CD4-positive, CD25-positive, alpha-beta regulatory T cell (primary cell): Measurements from ENCODE around the gene ETDC. TPM values are rescaled to one million over a fixed set of nuclear protein-coding genes. Genes with fewer than 3 reads are reported as not detected.
"Not testable (repeated sequence)": the region's sequence is repeated elsewhere in the genome, so short reads cannot be mapped to it uniquely, and the experiment has no call there.

Experiments used
- ATAC-seq, 2 donors: fragments of 150-1000 bp; cut with Tn5 transposase; one replicate each; pipeline ENCODE4 v1.10.0; 2021; ENCODE audit warnings: low read depth in 2 of 2, moderate number of reproducible peaks in 2 of 2, moderate library complexity in 1 of 2
- DNase-seq, 3 donors: peaks; one replicate each; pipeline versions ENCODE4 v3.0.0 to v3.0.0-alpha.2; 2012 to 2022; ENCODE audit warnings: mixed read lengths in 1 of 3
- H3K27ac ChIP-seq: one replicate; pipeline ENCODE4 v1.7.0; 2013; ENCODE audit warnings: mild to moderate bottlenecking, low read length; ENCODE audit not compliant: insufficient read depth, poor library complexity, severe bottlenecking
- H3K27me3 ChIP-seq: one replicate; pipeline ENCODE4 v1.7.0; 2013; ENCODE audit warnings: low read length; ENCODE audit not compliant: control insufficient read depth, insufficient read depth
- H3K36me3 ChIP-seq: one replicate; pipeline ENCODE4 v1.7.0; 2013; ENCODE audit warnings: mild to moderate bottlenecking, low read length, moderate library complexity; ENCODE audit not compliant: control insufficient read depth, insufficient read depth
- H3K4me1 ChIP-seq: 2 replicates; pipeline ENCODE4 v1.7.0; 2013; ENCODE audit warnings: mild to moderate bottlenecking, low read length; ENCODE audit not compliant: insufficient read depth, control insufficient read depth, poor library complexity, severe bottlenecking
- H3K4me3 ChIP-seq: one replicate; pipeline ENCODE4 v1.7.0; 2013; ENCODE audit warnings: low read depth, mild to moderate bottlenecking, low read length, moderate library complexity
- H3K9me3 ChIP-seq, 2 experiments: 1 replicate in 1 of 2; 2 replicates in 1 of 2; pipeline ENCODE4 v1.7.0; 2013; ENCODE audit warnings: low read length in 2 of 2, mild to moderate bottlenecking in 1 of 2, moderate library complexity in 1 of 2; ENCODE audit not compliant: control insufficient read depth in 2 of 2
- H3K27ac Mint-ChIP-seq, 3 donors: one replicate each; pipeline ENCODE4 v1.8.0; 2020 to 2022; ENCODE audit warnings: mild to moderate bottlenecking in 3 of 3, mixed read lengths in 3 of 3, moderate library complexity in 2 of 3
- H3K27me3 Mint-ChIP-seq: one replicate; pipeline ENCODE4 v1.8.0; 2022; ENCODE audit warnings: mild to moderate bottlenecking, mixed read lengths
- H3K36me3 Mint-ChIP-seq: one replicate; pipeline ENCODE4 v1.8.0; 2020; ENCODE audit warnings: mixed read lengths
- H3K4me1 Mint-ChIP-seq, 4 donors: one replicate each; pipeline ENCODE4 v1.8.0; 2020 to 2022; ENCODE audit warnings: mixed read lengths in 4 of 4, mild to moderate bottlenecking in 1 of 4
- H3K4me3 Mint-ChIP-seq, 4 donors: one replicate each; pipeline ENCODE4 v1.8.0; 2020 to 2022; ENCODE audit warnings: mild to moderate bottlenecking in 4 of 4, mixed read lengths in 4 of 4, moderate library complexity in 3 of 4
- H3K9me3 Mint-ChIP-seq, 7 donors: one replicate each; pipeline ENCODE4 v1.8.0; 2020 to 2022; ENCODE audit warnings: mixed read lengths in 7 of 7, mild to moderate bottlenecking in 3 of 7, moderate library complexity in 2 of 7
- polyA plus RNA-seq, 4 donors: library from polyadenylated mRNA; unstranded; fragments of 300-500 nt; fragmentation: Illumina TruSeq; gene quantifications; one replicate each; pipeline ENCODE4 v1.2.3, GENCODE V29; 2021
- total RNA-seq: library from RNA; stranded (reverse); gene quantifications from one replicate; pipeline ENCODE4 v1.2.3, GENCODE V29; 2022

ETDC gene
- total RNA-seq (not detected), polyA plus RNA-seq (not detected)

DNA sequence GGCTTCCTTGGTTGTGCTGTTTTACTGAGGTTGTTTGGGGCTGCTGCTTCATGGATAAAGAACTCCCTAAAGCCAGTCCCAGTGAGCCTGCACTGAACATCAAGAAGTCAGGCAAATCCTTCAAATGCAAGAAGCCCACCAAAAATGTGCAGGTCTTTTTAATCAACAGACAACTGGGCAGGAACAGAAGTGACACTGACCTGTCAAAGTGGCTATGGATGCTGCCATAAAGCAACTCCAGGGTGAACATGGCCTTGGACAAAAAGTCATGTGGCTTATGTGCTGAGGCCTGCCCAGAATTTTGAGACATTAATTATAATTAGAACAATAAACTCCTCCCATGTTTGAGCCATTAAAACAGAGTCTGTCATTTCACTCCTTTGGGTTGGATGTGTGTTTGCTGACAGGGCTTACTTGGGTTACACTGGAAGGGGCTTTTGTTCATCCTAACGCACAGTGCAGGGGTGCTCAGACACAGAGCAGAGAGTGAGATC, at the start of gene ETDC:
Gene ETDC, plus strand, starts transcription at position 51 of the 494 bp plus-strand sequence. Its CDS starts 0 bp downstream, at position 51.
- no peak for ATAC-seq
- DNase-seq = no peak
- Mint-ChIP-seq H3K4me3 (no peak within 1 kb of the TSS), H3K27me3 (no peaks in the 10 kb centered on the region), H3K27ac (peak within 1 kb of the TSS in 2 of 3 donors; percentile 69 to 74), H3K36me3 (no peaks in the 10 kb centered on the region), H3K9me3 (peaks cover 0 to 13% (median 0%) of the 10 kb centered on the region in 7 donors), H3K4me1 (peaks cover 0 to 7% (median 5%) of the 10 kb centered on the region in 4 donors)
- Histone ChIP-seq H3K4me3 (no peak within 1 kb of the TSS), H3K27me3 (no peaks in the 10 kb centered on the region), H3K4me1 (no peaks in the 10 kb centered on the region), H3K36me3 (no peaks in the 10 kb centered on the region), H3K27ac (no peak within 1 kb of the TSS), H3K9me3 (peaks cover 6 to 17% of the 10 kb centered on the region in 2 experiments)

DNA sequence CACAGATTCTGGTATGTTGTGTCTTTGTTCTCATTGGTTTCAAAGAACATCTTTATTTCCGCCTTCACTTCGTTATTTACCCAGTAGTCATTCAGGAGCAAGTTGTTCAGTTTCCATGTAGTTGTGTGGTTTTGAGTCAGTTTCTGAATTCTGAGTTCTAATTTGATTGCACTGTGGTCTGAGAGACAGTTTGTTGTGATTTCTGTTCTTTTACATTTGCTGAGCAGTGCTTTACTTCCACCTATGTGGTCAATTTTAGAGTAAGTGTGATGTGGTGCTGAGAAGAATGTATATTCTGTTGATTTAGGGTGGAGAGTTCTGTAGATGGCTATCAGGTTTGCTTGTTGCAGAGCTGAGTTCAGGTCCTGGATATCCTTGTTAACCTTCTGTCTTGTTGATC, 48.3 kb upstream of the ETDC start:
- not testable (repeated sequence) for ATAC-seq, H3K27ac ChIP-seq, H3K4me1 ChIP-seq, H3K9me3 ChIP-seq, H3K9me3 Mint-ChIP-seq, H3K36me3 ChIP-seq, H3K27ac Mint-ChIP-seq, DNase-seq, H3K4me1 Mint-ChIP-seq, H3K4me3 Mint-ChIP-seq, H3K4me3 ChIP-seq, H3K27me3 ChIP-seq, H3K27me3 Mint-ChIP-seq, H3K36me3 Mint-ChIP-seq

DNA sequence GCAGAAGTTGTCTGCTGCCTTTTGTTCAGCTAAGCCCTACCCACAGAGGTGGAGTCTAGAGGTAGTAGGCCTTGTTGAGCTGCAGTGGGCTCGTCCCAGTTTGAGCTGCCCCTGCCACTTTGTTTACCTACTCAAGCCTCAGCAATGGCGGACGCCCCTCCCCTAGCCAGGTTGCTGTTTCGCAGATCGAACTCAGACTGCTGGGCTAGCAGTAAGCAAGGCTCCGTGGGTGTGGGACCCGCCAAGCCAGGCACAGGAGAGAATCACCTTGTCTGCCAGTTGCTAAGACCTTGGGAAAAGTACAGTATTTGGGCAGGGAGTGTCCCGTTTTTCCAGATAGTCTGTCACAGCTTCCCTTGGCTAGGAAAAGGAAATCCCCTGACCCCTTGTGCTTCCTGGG, 45.9 kb upstream of the ETDC start:
- not testable (repeated sequence) for H3K4me1 Mint-ChIP-seq, H3K36me3 ChIP-seq, ATAC-seq, H3K4me3 ChIP-seq, H3K4me3 Mint-ChIP-seq, DNase-seq, H3K27ac ChIP-seq, H3K27ac Mint-ChIP-seq, H3K9me3 ChIP-seq, H3K27me3 Mint-ChIP-seq, H3K4me1 ChIP-seq, H3K36me3 Mint-ChIP-seq, H3K27me3 ChIP-seq
- H3K9me3 Mint-ChIP-seq = peaks cover 0 to 12% (median 0%) of the 10 kb centered on the region in 7 donors

DNA sequence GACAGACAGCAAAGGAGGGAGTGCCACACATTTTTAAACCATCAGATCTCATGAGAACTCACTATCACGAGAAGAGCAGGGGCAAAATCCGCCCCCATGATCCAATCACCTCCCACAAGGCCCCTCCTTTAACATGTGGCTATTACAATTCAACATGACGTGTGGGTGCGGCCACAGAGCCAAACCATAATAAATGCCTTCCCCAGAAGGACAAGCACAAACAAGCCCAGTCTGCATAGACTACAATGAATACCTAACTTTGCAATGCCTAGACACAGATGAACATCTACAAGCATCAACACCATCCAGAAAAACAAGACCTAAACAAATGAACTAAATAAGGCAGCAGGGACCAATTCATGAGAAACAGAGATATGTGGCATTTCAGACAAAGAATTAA, 45.1 kb upstream of the ETDC start:
- no peaks in the 10 kb centered on the region for H3K9me3 ChIP-seq
- H3K9me3 Mint-ChIP-seq = peaks cover 0 to 16% (median 0%) of the 10 kb centered on the region in 7 donors
- peaks cover 5% of the 10 kb centered on the region for H3K27me3 Mint-ChIP-seq
- H3K27me3 ChIP-seq = no peaks in the 10 kb centered on the region
- ATAC-seq (no peak), DNase-seq (no peak)
- H3K4me1 Mint-ChIP-seq = no peaks in the 10 kb centered on the region
- H3K27ac ChIP-seq = no peak overlapping the region
- no peaks in the 10 kb centered on the region for H3K36me3 Mint-ChIP-seq
- no peaks in the 10 kb centered on the region for H3K36me3 ChIP-seq
- H3K4me1 ChIP-seq = no peaks in the 10 kb centered on the region
- no peak overlapping the region for H3K27ac Mint-ChIP-seq
- H3K4me3 Mint-ChIP-seq = no peak overlapping the region
- no peak overlapping the region for H3K4me3 ChIP-seq

DNA sequence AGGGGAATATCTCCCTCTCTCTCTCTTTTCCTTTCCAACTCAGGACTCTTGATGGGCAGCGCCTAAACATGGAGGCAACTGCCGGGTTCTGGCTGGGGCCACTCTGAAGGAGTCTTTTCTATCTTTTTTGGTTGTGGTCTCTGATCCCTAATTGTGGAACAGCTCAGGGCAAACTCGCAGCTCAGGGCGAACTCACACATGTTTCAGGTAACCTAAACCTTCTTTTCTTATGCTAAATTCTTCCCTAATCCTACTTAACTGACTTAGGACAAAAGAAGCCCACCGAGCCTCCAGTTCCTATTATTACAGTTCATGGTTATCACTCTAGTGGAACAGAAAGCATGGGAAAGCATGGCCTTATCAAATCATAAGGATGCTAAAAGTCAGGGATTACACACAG, 36.1 kb upstream of the ETDC start:
- Mint-ChIP-seq H3K4me3 (no peak overlapping the region), H3K4me1 (peaks cover 0 to 10% (median 0%) of the 10 kb centered on the region in 4 donors), H3K27ac (no peak overlapping the region), H3K27me3 (no peaks in the 10 kb centered on the region), H3K9me3 (peaks cover 0 to 13% (median 5%) of the 10 kb centered on the region in 7 donors), H3K36me3 (no peaks in the 10 kb centered on the region)
- ATAC-seq (no peak), DNase-seq (no peak)
- H3K4me3 ChIP-seq = no peak overlapping the region
- no peaks in the 10 kb centered on the region for H3K36me3 ChIP-seq
- no peaks in the 10 kb centered on the region for H3K9me3 ChIP-seq
- H3K27me3 ChIP-seq = no peaks in the 10 kb centered on the region
- H3K4me1 ChIP-seq = no peaks in the 10 kb centered on the region
- H3K27ac ChIP-seq = no peak overlapping the region

DNA sequence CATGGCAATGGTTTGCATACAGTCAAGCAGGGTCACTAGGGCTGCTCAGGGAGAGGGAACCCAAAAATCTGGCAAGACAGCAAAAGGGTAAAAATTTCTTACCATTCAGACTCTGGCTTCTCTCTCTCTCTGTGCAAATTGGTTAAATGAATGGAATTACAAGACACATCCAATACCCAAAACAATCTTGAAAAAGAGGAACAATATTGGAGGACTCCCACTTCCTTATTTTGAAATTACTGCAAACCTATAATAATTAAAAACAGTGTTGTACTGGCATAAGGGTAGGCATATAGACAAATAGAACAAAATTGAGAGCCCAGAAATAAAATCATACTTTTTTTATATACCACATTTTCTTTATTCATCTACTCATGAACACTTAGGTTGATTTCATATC, 33.3 kb upstream of the ETDC start:
- H3K4me1 ChIP-seq = no peaks in the 10 kb centered on the region
- no peak for ATAC-seq
- H3K9me3 Mint-ChIP-seq = peaks cover 0 to 38% (median 7%) of the 10 kb centered on the region in 7 donors
- no peak for DNase-seq
- H3K27ac Mint-ChIP-seq = no peak overlapping the region
- H3K27me3 Mint-ChIP-seq = no peaks in the 10 kb centered on the region
- H3K27me3 ChIP-seq = no peaks in the 10 kb centered on the region
- H3K4me3 ChIP-seq = no peak overlapping the region
- H3K36me3 Mint-ChIP-seq = no peaks in the 10 kb centered on the region
- peaks cover 0 to 10% (median 0%) of the 10 kb centered on the region in 4 donors for H3K4me1 Mint-ChIP-seq
- peaks cover 0 to 2% of the 10 kb centered on the region in 2 experiments for H3K9me3 ChIP-seq
- H3K4me3 Mint-ChIP-seq = no peak overlapping the region
- H3K27ac ChIP-seq = no peak overlapping the region
- no peaks in the 10 kb centered on the region for H3K36me3 ChIP-seq

DNA sequence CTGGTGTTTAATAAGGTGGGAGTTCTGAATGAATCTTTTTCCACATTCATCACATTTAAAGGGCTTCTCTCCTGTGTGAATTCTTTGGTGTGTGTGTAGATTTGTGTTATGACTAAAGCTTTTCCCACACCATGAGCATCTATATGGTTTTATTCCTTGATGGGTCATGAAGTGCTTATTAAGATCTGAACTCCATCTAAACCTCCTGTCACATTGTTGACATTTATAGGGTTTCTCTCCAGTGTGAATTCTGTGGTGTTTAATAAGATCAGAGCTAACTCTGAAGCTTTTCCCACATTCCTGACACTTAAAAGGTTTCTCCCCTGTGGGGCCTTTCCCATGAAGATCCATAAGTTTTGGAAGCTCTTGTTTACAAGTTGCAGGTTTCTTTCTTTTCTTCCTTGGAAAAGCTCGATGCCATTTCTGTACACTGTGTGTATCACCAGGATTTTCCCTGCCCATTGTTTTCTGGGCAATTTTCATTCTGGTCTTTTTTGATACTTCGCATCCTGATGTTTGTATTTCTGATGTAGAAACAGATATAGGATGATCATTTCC, 21.9 kb upstream of the ETDC start:
- no peaks in the 10 kb centered on the region for H3K27me3 Mint-ChIP-seq
- H3K36me3 Mint-ChIP-seq = peaks cover 16% of the 10 kb centered on the region
- no peak overlapping the region for H3K4me3 Mint-ChIP-seq
- H3K9me3 Mint-ChIP-seq = peaks cover 0 to 60% (median 4%) of the 10 kb centered on the region in 7 donors
- DNase-seq (no peak), ATAC-seq (no peak)
- Histone ChIP-seq H3K36me3 (peaks cover 12% of the 10 kb centered on the region), H3K4me1 (no peaks in the 10 kb centered on the region), H3K9me3 (peaks cover 61 to 66% of the 10 kb centered on the region in 2 experiments), H3K4me3 (no peak overlapping the region), H3K27me3 (no peaks in the 10 kb centered on the region), H3K27ac (no peak overlapping the region)
- no peak overlapping the region for H3K27ac Mint-ChIP-seq
- H3K4me1 Mint-ChIP-seq = no peaks in the 10 kb centered on the region
